Measurements from ENCODE around the gene STIL.

Gene STIL

DNA sequence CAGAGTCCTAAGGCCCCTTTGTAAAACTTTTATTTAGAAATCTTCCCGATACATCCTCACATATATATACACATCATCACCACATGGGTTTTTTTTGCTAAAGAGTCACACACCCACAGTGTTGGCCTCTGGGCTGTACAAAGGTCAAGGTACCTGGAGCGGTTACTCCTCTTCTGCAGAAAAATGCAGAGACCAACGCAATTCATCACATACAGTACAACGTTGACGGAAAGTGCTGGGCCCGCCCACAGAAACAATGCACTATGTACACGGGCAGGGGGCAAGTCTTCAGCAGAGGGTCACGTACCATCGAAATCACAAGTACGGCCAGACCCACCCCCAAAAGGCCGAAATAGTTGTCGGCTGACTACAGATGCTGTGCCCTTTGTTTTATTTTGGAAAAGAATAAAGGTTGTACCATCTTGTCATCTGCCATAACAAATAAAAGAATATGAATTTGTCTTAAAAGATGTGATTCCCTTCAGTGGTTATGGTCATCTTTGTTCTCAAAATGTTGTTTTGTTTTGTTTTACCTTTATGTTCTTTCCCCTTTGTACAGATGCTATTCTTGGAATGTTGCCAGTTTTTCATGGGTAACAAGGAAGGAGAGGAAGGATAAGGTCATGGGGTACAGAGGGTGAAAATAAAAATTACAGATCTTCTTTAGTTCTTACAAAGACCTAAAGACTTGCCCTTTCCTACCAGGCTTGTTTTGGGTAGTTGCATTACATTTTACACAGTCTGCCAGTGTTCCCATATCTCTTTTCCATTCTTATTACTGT, 97.5 kb downstream of the STIL start:
- no peak overlapping the region for H3K4me3 ChIP-seq (replicated peaks; ENCODE audit: low read depth, low read length)
- DNase-seq (ENCODE audit: extremely low read depth, low read depth), result no peak
- TF ChIP-seq, protein P1, sequence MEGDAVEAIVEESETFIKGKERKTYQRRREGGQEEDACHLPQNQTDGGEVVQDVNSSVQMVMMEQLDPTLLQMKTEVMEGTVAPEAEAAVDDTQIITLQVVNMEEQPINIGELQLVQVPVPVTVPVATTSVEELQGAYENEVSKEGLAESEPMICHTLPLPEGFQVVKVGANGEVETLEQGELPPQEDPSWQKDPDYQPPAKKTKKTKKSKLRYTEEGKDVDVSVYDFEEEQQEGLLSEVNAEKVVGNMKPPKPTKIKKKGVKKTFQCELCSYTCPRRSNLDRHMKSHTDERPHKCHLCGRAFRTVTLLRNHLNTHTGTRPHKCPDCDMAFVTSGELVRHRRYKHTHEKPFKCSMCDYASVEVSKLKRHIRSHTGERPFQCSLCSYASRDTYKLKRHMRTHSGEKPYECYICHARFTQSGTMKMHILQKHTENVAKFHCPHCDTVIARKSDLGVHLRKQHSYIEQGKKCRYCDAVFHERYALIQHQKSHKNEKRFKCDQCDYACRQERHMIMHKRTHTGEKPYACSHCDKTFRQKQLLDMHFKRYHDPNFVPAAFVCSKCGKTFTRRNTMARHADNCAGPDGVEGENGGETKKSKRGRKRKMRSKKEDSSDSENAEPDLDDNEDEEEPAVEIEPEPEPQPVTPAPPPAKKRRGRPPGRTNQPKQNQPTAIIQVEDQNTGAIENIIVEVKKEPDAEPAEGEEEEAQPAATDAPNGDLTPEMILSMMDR (IDR thresholded peaks at IDR 0.05; ENCODE audit: low read depth, low read length, missing control alignments), result no peak

- no peak for DNase-seq (ENCODE audit: extremely low read depth, low read depth)
Observed at GRCh38 chr1:47215713-47216112, 98.2 kb downstream of the STIL start.

DNA sequence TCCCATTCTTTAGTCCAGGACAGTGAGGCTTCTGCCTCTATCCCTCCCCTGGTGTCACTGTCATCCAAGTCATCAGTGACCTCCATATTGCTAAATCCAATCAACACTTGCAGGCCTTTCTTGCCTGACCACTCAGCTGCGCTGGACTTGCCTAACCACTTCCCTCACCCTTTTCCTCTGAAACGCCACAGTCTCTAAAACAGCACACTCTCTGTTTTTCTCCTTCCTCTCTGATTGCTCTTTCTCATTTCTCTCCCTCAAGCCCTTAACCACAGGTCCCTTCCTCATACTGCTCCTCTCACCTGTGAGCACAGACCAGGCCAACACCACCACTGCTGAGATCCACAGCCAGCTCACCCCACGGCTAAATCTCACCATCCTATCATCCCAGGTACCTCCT, 99.4 kb downstream of the STIL start:
- TF ChIP-seq, protein P1 (IDR thresholded peaks at IDR 0.05; ENCODE audit: low read depth, low read length, missing control alignments), result no peak
- DNase-seq (ENCODE audit: extremely low read depth, low read depth), result no peak
- H3K4me3 ChIP-seq (replicated peaks; ENCODE audit: low read depth, low read length), result no peak overlapping the region

More at GRCh38 chr1:47215713-47216112, 98.2 kb downstream of the STIL start:
- TF ChIP-seq, protein P1 (IDR thresholded peaks at IDR 0.05; ENCODE audit: low read depth, low read length, missing control alignments), result no peak
- no peak overlapping the region for H3K4me3 ChIP-seq (replicated peaks; ENCODE audit: low read depth, low read length)

GRCh38 chr1:47213230-47213963, 100.5 kb downstream of the STIL start:
- no peak overlapping the region for H3K4me3 ChIP-seq (replicated peaks; ENCODE audit: low read depth, low read length)
- no peak for DNase-seq (ENCODE audit: extremely low read depth, low read depth)
- TF ChIP-seq, protein P1 (IDR thresholded peaks at IDR 0.05; ENCODE audit: low read depth, low read length, missing control alignments), result no peak

GRCh38 chr1:47212636-47213229, 101.2 kb downstream of the STIL start:
- DNase-seq (ENCODE audit: extremely low read depth, low read depth), result no peak
- TF ChIP-seq, protein P1 (IDR thresholded peaks at IDR 0.05; ENCODE audit: low read depth, low read length, missing control alignments), result no peak

DNA sequence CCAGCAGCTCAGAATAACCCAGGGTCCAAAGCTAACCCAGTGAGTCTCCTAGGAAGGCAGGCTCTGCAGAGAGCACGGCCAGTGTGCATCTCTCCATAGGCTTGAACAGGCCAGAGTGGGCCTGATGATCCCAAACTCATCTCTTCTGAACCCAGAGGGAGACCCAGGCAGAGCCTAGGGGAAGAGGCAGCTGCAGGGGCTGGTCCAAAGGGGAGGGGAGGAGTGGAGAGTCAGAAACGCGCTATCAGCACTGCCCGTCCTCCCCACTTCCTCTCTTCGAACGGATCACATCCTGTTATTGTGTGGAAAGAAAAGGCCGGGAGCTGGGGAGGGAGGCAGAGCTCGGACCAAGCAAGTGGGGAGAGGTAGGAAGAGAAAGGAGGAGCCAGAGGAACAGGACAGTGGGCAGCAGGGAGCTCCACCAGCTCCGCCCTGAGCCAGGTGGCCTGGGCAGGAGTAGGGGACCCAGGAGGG, 102.1 kb downstream of the STIL start:
- H3K4me3 ChIP-seq (replicated peaks; ENCODE audit: low read depth, low read length), result no peak overlapping the region

More at GRCh38 chr1:47212636-47213229, 101.2 kb downstream of the STIL start:
- no peak overlapping the region for H3K4me3 ChIP-seq (replicated peaks; ENCODE audit: low read depth, low read length)

More for the DNA sequence above, 102.1 kb downstream of the STIL start:
- TF ChIP-seq, protein P1 (IDR thresholded peaks at IDR 0.05; ENCODE audit: low read depth, low read length, missing control alignments), result no peak
- DNase-seq (ENCODE audit: extremely low read depth, low read depth), result no peak

All from HFF-Myc (cell line).